KBM-7 (cell line): ENCODE results near the gene STX5.
A peak's percentile ranks its signal among the peaks of the same experiment; 100 is the strongest.
"Not testable (repeated sequence)": the region's sequence is repeated elsewhere in the genome, so short reads cannot be mapped to it uniquely, and the experiment has no call there.

Experiments
- DNase-seq: peaks from one replicate; pipeline ENCODE4 v3.0.0-alpha.2; 2015
- in situ Hi-C: fragments of 300-500 bp; cut with MboI; formaldehyde crosslinking; loops from 2 replicates; pipeline ENCODE4 v1.14.3; 2020; ENCODE audit warnings: low sequenced_read_pairs, low pct_unique_long_range_greater_than_20kb, mixed read lengths

Gene STX5

GRCh38 chr11:62794201-62794775 lies 37.6 kb downstream of the STX5 start:
- DNase-seq: no peak
- in situ Hi-C loops: no loop called here

DNA sequence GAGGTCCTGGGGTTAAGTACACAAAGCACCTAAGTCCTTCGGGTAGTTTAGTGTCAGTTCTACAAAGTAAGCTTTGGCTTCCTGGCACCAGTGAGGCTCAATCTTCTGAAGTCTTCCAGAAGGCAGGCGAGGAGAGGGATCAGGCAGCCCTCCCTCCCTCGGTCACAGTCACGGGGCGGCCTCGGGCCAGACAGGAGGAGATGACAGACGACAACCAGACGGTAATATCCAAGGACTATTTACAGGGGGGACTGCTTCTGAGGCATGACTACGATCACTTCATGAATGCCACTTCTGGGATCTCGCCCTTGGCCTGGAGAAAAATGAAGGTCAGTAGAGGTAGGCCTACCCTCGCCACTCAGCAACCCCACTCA lies 39.7 kb downstream of the STX5 start:
- in situ Hi-C loops: no loop called here
- DNase-seq: no peak

DNA sequence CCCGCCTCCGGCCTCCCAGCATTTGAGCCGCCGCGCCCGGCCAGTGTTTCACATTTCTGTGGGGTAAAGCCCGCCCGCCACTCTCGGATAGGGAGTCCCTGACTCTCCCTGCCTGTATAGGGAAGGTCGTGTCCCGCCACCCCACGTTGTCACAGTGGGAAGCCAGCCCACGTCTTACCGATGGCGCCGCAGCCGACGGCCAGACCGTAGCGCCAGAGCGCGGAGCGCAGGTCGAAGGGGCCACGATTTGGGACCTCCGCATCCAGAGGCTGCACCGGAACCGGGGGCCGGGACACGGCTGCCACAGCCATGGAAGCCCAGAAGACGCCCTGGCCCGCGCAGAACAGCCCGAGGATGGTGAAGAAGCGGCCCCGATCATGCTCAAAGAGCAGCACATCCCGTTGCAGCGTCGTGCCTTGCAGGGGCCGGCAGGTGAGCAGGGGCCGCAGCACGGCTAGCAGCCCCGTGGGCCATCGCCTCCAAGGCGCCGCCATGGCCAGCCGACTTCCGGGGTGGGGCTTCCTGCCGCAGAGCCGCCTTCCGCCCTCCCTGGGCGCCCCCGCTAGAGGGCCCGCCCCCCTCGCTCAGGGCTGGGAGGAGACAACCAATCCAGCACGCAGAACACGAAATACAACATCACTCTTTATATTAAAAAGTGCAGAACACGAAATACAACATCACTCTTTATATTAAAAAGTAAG lies 40.2 kb downstream of the STX5 start, which contains the start of gene TMEM223:
Gene TMEM223 (minus strand): TSS at position 506 of the 701 bp plus-strand sequence. CDS start 12 bp downstream, at position 494.
- in situ Hi-C loops: no loop called here
- DNase-seq: peak; percentile 87

- in situ Hi-C loops: no loop called here
- no peak for DNase-seq
Observed at GRCh38 chr11:62789576-62789975, 42.3 kb downstream of the STX5 start.

- in situ Hi-C loops: no loop called here
- no peak for DNase-seq
Observed at GRCh38 chr11:62788991-62789390, 42.9 kb downstream of the STX5 start.

DNA sequence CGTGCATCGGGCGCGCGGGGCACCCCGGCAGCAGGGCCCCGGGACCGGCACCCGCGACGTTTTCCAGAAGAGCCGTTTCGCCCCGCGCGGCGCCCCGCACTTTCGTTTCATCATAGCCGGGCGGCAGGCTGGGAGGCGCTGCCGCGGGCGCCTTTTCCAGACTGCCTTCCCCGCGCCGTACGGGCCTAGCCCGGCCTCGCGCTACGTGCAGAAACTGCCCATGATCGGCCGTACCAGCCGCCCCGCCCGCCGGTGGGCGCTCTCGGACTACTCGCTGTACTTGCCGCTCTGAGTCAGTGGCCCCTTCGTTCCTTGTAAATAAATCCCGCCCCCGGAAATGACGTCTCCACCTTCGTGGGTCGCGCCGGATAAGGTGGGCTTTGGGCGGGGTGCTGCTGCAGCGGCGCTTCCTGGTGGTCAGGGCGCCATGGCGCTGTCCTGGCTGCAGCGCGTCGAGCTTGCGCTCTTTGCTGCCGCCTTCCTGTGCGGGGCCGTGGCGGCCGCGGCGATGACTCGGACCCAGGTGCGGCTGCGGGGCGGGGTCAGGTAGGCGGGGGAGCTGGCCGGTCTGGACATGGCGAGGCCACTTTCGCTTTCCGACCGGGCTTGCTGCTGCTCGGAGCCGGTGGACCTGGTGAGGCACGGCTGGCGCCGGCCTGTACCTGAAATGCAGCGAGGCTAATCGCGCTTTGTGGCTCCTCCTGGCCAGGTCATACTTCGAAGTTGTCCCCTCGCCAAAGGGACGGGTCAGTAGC lies 44.7 kb downstream of the STX5 start, which contains the start of gene TMEM179B:
Gene TMEM179B (plus strand): TSS at position 398 of the 755 bp plus-strand sequence. CDS start 30 bp downstream, at position 428.
- in situ Hi-C loops: no loop called here

DNA sequence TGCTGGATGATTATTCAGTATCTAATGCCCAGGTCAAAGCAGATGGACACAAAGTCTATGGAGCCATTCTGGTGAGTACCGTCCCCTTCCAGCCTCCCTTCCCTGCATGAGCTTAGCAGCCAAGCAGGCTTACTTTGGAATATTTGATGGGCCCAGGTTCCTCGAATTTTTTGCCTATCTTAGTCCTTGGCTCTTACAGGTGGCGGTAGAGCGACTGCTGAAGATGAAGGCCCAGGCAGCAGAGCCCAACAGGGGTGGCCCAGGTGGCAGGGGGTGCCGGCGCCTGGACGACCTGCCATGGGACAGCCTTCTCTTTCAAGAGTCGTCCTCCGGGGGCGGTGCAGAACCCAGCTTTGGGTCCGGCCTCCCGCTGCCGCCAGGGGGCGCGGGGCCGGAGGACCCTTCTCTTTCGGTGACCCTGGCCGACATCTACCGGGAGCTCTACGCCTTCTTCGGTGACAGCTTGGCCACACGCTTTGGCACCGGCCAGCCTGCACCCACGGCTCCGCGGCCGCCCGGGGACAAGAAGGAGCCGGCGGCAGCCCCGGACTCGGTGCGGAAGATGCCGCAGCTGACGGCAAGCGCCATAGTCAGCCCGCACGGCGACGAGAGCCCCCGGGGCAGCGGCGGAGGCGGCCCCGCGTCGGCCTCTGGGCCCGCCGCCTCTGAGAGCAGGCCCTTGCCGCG lies 45.4 kb downstream of the STX5 start:
- in situ Hi-C loops: no loop called here
- peak; percentile 91 for DNase-seq

More for the DNA sequence above, 44.7 kb downstream of the STX5 start, which contains the start of gene TMEM179B:
- peak; percentile 97 for DNase-seq

GRCh38 chr11:62782753-62783152 lies 49.1 kb downstream of the STX5 start:
- DNase-seq: no peak
- in situ Hi-C loops: no loop called here

DNA sequence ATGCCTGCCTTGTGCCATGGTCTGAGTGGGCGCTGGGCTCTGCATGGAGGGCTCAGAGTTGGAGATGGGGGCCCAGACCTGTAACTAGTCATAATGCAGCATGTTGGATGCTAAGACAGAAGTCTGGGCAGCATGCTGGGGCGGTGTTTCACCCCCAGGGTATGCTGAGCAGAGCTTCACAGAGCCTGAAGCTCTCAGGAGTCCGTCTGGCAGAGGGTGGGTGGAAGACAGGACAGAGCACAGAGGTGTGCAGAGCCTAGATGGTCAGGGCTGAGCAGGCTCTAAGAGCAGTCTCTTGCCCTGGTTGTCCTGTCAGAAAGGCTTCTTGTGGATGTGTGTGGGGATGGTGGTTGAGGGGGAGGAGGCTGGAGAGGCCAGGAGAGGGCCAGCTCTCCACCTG lies 53.4 kb downstream of the STX5 start:
- no peak for DNase-seq
- in situ Hi-C loops: no loop called here

- no peak for DNase-seq
- in situ Hi-C loops: no loop called here
Observed at GRCh38 chr11:62777389-62777788, 54.5 kb downstream of the STX5 start.

- DNase-seq: no peak
- in situ Hi-C loops: no loop called here
Observed at GRCh38 chr11:62775646-62776045, 56.2 kb downstream of the STX5 start.

DNA sequence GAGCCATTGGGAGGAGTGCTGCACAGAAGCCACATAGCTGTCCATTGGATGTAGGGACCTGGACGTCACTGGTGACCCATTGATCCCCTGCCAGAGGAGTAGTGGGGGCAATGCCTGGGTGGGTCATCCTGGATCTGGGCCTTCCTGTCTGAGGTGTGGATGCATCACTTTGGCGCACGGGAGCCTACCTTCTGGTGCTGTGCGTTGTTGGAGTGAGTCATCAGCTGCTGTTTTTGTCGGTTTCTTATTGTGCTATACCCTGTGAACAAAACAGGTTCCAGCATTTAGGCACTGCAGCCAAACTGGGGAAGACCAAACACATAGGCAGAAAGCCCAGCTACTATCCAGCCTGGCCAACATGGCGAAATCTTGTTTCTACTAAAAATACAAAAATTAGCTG lies 57.4 kb downstream of the STX5 start:
- no peak for DNase-seq
- in situ Hi-C loops: no loop called here

DNA sequence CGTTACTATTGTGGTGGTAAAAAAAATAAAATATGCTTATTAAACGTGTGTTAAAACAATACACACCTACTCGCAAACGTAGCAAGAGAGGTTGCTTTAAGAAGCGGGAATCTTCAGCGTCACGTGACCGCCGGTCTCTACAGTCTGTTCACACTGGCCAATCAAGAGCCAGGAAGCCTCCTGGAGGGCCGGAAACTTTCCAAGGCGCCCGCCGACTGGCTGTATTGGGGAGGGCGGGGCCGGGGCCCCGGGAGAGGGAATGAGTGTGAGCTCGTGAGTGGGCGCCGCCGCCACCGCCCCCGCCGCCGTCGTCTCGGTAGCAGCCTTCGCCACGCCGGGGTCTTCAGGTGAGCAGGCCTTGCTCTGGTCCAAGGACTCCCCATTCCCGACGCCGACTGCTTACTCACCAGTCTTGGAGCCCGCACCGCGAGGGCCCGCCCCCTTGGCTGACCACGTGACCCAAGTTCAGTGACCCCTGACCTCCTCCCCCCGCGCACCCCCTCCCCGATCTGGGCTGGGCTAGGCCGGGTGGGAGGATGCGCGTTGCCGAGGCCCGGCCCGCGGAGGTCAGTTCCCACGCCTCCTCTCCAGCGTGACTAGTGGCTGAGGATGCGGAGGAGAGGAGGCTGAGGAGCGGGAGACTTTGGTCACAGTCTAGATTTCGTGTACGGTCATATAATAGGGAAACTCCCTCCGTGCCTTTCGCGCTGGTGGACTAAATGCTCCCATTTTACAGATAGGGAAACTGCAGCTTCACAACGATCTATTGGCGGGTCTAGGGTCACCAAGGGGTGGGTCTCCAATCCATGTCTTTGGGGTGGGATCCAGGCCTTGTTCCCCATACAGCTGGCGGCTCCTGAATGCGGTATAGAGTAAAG lies 60.5 kb downstream of the STX5 start, which contains the start of gene TAF6L:
Gene TAF6L (plus strand): TSS at position 253 of the 878 bp plus-strand sequence. CDS start 4,388 bp downstream, outside the sequence.
- in situ Hi-C loops: no loop called here
- peak; percentile 96 for DNase-seq

- no peak for DNase-seq
- in situ Hi-C loops: no loop called here
Observed at GRCh38 chr11:62770778-62771143, 61.1 kb downstream of the STX5 start.

DNA sequence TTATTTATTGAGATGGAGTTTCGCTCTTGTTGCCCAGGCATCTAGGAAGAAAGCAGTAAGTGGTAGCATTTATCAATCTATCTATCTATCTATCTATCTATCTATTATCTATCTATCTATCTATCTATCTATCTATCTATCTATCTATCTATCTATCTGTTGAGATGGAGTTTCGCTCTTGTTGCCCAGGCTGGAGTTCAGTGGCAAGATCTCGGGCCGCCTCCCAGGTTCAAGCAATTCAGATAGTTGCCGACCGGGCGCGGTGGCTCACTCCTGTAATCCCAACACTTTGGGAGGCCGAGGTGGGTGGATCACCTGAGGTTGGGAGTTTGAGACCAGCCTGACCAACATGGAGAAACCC lies 71.0 kb downstream of the STX5 start:
- in situ Hi-C loops, DNase-seq: not testable (repeated sequence)

- no peak for DNase-seq
- in situ Hi-C loops: no loop called here
Observed at GRCh38 chr11:62757846-62758788, 73.7 kb downstream of the STX5 start.
